ENCODE data around the gene CEACAM4. TPM values are rescaled to one million over a fixed set of nuclear protein-coding genes. Genes with fewer than 3 reads are reported as not detected.

Gene CEACAM4
- total RNA-seq, 1 experiment from 2014 or later: not detected

- Histone ChIP-seq H3K27me3 (ENCODE audit: insufficient read depth, low read length) (peaks cover 34% of the 10 kb centered on the region), H3K36me3 (ENCODE audit: control insufficient read depth in 1 of 2, insufficient read depth in 2 of 2, low read length in 2 of 2) (no peaks in the 10 kb centered on the region), H2AFZ (ENCODE audit: low read depth, low read length, poor library complexity, severe bottlenecking) (no peak overlapping the region), H3K4me1 (ENCODE audit: control insufficient read depth in 1 of 2, insufficient read depth in 2 of 2, low read length in 2 of 2) (no peaks in the 10 kb centered on the region), H3K79me2 (ENCODE audit: insufficient read depth, low read length) (no peaks in the 10 kb centered on the region), H3K4me2 (ENCODE audit: low read length) (peak overlapping the region; percentile 29), H3K4me3 (replicated peaks in 1 of 2; ENCODE audit: low read depth in 1 of 2, low read length in 2 of 2) (no peak overlapping the region), H4K20me1 (ENCODE audit: insufficient read depth) (no peaks in the 10 kb centered on the region), H3K27ac (ENCODE audit: low read depth, low read length) (no peak overlapping the region), H3K9me2 (ENCODE audit: insufficient read depth) (no peaks in the 10 kb centered on the region), H3K9ac (ENCODE audit: low read length) (no peak overlapping the region), H3K9me3 (ENCODE audit: control insufficient read depth in 1 of 2, insufficient read depth in 1 of 2, low read depth in 1 of 2, low read length in 2 of 2) (no peaks in the 10 kb centered on the region)
- RAD21 ChIA-PET (ENCODE audit: low non-redundant PET in 1 of 2, low total read pairs in 2 of 2, uncharacterized antibody in 2 of 2, unreplicated experiment in 2 of 2): no interaction called here
- no TSS peak for BruUV-seq (replicated peaks)
- POLR2A ChIA-PET: no interaction called here
- CTCF ChIA-PET: interaction anchor here (1.0 to 2.0 kb wide), 6 partner anchors 10 to 158 kb away, joined by 3 to 5 read pairs (median 4); partner anchors contain the start of gene DMAC2
- intact Hi-C loops (cut with micrococcal nuclease): no loop called here
- peak; percentile 96 for ATAC-seq
- DNase-seq (ENCODE audit: low read depth, low spot score): peak; percentile 76
- TF ChIP-seq RAD21 (IDR thresholded peaks at IDR 0.05; ENCODE audit: low read depth): peak; percentile 48
- no peak for TF ChIP-seq SIN3A (IDR thresholded peaks at IDR 0.05; ENCODE audit: low read depth)
- TF ChIP-seq MAX (IDR thresholded peaks at IDR 0.05): peak; percentile 30; the same call in 1 of the 2 replicates
- TF ChIP-seq CBX3 (IDR thresholded peaks at IDR 0.05; ENCODE audit: low read depth): no peak
- TF ChIP-seq FOSL1 (IDR thresholded peaks at IDR 0.05; ENCODE audit: low read depth): no peak
- no peak for TF ChIP-seq ZBTB33 (IDR thresholded peaks at IDR 0.05; ENCODE audit: extremely low read depth, insufficient replicate concordance, low read length)
- peak; percentile 29; the same call in 1 of the 2 replicates for TF ChIP-seq SRF (IDR thresholded peaks at IDR 0.05; ENCODE audit: low read depth)
- TF ChIP-seq CTCF (IDR thresholded peaks at IDR 0.05 in 2 of 3, conservative IDR thresholded peaks at IDR 0.05 in 1 of 3; ENCODE audit: borderline replicate concordance in 1 of 3, insufficient read depth in 1 of 3, low read depth in 2 of 3, low read length in 2 of 3): peak; percentile 70 to 97 (median 96)
- TF ChIP-seq EZH2phosphoT487 (IDR thresholded peaks at IDR 0.05; ENCODE audit: borderline replicate concordance): no peak
Measured at GRCh38 chr19:41597600-41598041, 29.3 kb downstream of the CEACAM4 start.

Data from HCT116 (cell line).